Right renal cortex interstitium (tissue), 3 donors: Measurements from ENCODE around the gene HDLBP. TPM values are rescaled to one million over a fixed set of nuclear protein-coding genes. Genes with fewer than 3 reads are reported as not detected.

Experiments used
- DNase-seq, 3 donors: peaks; one replicate each; pipeline ENCODE4 v3.0.0-alpha.2; 2013; ENCODE audit warnings: low read depth in 3 of 3, low spot score in 2 of 3
- polyA plus RNA-seq, 3 donors: library from polyadenylated mRNA; unstranded; fragments of 120-200 nt; gene quantifications; one replicate each; pipeline ENCODE4 v1.2.1, GENCODE V29; 2013; ENCODE audit not compliant: insufficient read length in 3 of 3

Gene HDLBP
- polyA plus RNA-seq, 3 donors, result 325 to 373 (median 355) TPM

DNA sequence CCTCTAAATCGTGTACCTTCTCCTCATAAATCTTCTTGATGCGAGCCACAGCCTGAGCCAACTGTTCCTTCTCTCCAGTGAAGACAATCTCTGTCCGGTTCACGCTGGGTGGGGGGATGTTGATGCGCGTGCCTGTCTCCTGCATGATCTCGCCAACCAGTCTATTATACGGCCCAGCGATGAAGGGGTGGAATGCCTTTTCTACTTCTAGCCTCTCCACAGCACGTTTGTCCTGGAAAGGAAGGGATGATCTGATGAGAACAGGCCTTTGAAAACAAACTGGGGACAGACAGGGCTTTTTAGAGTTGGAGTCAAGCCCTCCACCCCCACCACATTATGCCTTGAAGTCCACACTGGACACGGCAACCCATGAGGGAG, 59.3 kb downstream of the HDLBP start:
- no peak for DNase-seq

DNA sequence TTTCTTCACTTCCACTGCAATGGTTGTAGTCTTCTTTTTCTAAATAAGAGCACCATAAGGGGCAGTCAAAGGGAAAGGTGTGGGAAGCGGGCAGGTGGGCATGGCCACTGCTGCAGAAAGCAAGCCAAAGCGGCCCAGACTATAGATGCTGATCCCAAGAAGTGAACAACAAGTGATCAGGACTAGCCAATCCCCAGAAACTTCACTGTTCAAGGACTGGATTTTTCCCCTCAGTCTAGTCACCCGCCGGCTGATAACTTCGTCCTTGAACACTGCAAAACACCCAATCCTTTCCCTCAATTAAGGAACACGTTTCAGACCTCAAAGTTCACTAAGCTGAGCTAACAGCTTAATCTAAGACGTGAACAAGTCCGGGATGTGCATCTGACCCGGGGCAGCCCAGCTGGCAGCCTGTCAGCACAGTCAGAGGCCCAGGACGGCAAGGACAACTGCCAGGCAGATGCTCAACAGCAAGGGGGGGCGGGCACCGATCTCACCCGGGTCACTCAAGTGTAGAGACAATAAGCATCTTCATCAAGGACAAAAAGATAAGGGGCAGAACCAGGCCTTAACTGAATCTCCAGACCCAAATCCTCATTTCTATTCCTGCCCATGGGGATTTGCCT, 59.8 kb downstream of the HDLBP start:
- no peak for DNase-seq

DNA sequence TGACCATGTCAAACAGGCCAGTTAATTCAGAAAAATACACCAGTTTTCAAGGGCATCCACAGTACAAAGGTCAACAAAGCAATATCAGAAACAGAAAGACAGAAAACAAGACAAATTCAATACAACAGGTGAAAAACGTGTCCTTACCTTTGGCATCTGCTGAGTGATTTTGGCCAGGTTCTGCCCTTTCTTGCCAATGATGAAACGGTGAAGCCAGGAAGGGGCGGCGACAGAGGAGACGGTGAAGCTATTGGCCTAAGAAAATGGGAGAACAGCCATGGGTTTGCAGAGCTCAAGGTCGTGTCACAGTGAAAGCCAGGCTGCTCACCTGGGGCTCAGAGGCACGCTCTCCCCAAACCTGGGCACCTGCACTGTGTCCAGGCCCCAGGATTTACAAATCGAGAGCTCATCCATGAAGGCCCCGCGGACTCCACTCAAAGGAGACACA, 60.5 kb downstream of the HDLBP start:
- no peak for DNase-seq

DNA sequence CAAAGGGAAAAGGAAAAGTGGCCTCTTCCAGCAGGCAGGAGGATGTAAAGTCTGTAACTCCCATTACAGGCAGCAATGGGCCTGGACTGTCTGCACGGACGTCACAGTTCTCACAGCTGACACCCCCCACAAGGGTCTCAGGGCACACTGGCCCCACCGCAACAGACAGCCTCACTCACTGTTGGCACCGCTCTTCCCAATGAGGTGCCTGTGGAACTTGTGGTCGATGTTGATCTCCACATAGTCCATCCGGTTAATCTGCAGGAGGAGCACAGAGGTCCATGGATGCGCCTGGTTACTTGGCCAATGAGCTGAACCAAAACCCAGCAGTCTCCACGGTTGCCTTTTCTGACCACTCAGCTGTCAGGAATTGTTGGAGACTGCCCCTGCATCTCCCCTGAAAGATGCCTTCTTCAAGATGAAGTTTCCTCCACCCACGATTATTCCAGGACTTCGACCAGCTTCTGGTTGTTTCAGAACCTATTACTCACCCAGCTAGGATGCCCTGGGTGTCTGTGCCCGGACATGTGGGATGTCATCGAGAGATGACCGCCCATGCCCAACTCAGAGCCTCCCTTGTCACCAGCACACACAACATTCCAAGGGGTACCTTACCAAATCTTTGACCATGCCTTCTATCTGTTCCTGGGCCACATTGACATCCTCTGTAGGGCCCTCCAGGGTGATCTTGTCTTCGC, 62.5 kb downstream of the HDLBP start:
- no peak for DNase-seq

DNA sequence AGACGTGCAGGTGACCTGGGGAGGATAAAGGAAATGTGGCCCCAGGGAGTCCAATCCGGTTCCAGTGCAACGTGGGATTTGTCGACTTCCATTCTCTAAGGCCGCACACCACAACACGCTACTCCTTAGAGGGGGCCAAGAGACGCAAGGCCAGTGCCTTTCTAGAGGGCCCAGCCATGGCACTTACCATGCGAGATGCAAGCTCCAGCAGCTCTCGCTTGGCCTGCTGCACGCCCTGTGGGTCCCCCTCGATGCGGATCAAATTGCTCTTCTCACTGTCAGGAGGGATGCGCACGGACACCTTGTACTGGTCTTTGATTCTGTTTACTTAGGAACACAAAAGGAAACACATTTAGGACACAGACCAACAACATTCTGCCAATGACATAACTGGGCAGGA, 65.8 kb downstream of the HDLBP start:
- DNase-seq, result no peak

DNA sequence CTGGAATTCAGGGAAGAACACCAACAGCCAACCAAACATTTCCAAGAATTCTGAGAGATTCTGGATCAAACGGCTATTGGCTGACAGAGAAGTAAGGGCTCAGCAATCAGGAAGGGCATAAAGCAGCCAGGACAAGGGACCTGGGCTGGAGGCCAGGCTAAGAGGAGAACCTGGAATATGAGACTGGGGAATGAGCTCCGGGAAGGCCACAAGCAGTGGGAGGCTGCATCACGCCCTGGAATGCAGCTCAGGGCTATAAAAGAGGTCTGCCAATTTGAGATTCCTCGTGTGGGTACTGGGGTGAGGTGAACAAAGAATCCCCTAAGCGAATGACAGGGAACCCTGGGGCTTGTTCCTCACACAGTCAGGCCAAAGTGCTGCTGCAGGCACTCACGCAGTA, 66.6 kb downstream of the HDLBP start:
- no peak for DNase-seq

DNA sequence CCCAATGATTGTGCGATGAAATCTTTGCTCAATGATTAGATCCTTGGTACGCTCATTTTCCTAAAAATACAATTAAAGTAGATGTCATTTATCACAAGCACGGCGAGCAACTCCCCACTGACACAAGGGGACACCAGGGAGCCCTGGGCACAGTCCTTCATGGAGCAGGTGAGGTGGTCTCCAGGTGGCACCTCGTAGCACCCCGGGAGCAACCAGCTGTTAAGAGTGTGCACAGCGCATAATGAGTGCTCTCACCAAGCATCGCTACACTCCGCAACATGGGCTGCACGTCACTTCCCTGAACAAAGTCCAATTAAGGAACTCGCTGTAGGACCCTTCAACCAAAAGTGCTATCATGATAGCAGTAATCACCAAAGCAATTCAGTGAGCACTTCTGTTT, 67.2 kb downstream of the HDLBP start:
- DNase-seq, result no peak

DNA sequence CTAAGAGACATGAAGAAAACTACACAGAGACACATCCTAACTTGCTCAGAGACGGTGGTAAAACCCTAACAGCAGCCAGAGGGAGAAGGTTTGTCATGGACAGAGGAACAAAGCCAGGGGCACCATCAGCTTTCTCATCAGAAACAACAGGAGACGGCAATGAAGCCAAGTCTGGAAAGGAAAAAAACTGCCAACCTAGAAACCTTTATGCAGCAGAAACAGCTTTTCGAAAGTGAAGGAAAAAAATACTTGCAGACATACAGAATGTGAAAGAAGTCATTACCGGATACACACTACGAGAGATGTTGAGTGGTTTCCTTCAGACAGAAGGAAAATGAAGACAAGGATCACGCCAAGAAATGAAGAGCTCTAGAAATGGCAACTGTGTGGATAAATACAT, 71.1 kb downstream of the HDLBP start:
- no peak for DNase-seq

DNA sequence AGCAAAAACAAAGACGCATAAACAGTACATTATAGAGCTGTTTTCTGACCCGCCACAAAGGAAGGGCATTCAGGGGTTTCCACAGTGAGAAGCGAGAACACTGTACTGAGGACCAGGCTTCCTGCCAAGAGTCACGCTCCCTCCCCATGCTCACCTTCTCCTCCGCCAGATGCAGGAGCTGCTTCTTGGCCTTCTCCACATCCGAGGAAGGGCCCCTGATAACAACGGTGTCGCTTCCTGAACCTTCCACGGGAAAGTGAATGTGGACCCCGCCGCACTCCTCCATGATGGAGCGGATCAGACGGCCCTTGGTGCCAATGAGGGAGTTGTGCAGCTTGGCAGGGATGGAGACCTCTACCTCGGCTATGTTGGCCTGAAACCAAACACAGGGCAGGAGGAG, 73.2 kb downstream of the HDLBP start:
- DNase-seq, result no peak

DNA sequence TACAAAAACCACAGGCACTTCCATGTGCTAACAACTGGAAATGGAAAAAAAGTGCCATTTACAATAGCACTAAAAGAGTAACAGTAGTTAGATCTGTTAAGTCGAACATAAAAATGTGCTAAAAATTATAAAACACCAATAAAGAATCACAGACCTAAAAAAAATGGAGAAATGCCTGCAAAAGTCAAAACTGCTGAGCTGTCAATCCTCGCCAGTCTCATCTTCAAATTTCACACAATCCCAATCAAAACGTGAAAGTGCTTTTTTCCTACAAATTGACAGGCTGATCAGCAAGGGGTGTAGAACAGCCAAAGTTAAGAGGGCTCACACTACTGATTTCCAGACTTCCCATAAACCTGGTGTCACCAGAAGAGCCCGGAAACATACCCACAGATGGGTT, 73.8 kb downstream of the HDLBP start:
- no peak for DNase-seq

DNA sequence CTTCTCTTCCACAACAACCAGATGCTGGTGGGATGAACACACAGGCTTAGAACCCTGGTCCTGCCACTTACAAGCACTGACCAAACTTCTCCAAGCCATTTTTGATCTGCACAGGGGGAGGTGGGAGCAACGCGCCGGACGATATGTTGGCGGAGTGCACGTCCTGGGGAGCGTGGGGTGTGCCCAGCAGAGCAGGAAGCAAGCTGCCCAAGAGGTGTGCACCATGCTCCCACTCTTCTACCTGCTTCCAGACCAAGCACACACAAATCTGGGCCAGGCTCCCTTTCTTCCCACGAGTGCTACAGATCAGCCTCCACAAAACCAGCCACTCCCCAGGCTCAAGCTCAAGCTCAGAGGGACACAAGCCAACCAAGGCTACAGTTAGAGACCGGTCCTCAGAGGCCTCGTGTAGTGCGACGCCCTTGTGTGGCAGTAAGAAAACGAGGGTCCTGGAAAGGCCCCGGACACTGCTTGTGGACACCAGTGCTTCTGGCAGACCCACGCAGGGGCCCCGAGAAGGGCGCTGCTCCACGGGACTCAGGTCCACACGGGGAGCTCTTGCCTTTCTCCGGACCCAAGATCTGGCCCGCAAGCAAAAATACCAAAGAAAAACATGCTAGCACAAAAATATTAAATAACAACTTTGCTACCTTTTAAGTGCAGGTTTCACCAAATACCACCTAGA, 75.0 kb downstream of the HDLBP start:
- DNase-seq, result no peak

DNA sequence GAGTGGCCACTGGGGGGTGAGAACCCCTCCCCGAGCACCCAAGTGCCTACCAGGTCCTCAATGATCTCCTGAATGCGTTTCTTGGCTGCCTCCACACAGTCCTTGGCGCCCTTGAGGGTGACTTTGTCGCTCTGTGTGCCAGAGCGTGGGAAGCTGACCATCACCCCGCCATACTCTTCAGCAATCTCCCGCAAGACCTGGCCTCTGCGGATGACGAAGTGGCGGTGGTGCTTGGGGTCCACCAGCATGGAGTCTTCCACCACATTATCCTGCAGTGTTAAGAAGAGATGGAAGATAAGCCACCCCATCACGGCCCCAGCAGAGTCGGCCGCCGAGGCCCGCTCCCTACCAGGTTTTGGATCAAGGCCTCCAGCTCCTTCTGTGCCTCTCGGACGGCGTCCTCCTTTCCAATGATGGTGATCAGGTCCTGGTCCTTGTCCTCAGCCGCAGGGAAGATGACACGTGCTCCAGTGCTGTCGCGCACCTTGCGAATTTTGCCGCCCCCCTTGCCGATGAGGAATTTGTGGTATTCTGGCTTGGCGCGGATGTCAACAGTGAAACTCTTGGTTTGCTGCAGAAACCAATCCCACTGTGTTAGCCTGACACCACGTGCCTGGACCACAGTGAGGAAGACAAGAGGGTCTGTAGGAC, 75.8 kb downstream of the HDLBP start:
- no peak for DNase-seq

DNA sequence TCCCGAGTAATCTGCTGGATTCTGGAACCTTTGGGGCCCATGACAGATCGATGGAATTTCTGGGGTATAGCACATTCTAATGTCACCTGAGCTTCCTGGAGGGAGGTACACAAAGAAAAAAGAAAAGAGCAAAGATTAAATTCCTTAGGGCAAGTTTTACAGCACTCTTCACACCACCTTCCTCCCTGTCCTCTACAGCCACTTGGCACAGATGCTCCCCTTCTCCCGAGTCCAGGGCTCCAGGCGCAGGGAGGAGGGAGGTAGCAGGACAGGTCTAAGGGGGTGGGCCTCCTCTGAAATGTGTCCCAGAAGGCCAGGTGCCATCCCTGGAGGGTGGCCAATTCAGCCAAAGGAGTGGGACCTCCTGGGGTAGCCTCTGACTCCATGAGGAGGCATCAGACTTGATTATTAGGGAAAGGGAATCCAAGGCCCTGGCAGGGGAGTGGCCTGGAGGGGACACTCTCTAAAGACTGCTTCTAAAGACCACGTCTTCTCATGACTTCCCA, 76.7 kb downstream of the HDLBP start:
- DNase-seq, result no peak

DNA sequence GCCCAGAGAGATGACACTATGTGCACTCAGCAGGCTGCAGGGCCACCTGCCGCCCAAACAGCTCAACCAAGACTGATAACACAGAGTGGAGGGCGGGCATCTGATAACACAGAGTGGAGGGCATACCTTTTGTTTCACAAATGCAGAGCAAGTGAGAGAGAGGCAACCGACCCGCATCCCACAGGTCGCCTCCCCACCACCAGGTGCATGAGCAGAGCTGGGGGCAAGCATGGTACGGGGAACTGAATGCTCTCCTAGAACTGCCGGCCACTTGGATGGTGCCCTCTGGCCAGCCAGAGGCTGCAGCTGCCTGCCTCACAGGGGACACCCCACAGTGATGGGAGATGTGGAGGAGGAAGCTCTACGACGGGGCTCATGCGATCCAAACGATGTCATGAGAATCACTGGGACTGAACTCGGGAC, 77.5 kb downstream of the HDLBP start:
- no peak for DNase-seq

DNA sequence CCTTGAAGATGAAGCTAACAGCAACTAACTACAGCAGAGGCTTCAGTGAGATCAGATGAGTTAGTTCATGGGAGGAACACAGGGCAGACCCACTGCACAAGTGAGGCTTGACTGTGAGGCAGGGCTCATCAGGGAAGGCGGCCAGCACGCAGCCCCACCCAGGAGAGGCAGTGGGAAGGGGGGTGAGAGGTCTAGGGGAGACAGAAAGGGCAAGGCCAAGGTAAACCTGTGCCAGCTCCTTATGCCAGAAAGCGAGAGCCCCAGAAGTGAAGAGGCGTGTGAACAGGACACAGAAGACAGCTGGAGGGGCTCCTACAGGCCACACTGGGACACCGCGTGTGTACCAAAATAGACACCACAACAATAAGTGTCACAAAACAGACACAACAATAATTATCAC, 78.4 kb downstream of the HDLBP start:
- DNase-seq, result no peak

DNA sequence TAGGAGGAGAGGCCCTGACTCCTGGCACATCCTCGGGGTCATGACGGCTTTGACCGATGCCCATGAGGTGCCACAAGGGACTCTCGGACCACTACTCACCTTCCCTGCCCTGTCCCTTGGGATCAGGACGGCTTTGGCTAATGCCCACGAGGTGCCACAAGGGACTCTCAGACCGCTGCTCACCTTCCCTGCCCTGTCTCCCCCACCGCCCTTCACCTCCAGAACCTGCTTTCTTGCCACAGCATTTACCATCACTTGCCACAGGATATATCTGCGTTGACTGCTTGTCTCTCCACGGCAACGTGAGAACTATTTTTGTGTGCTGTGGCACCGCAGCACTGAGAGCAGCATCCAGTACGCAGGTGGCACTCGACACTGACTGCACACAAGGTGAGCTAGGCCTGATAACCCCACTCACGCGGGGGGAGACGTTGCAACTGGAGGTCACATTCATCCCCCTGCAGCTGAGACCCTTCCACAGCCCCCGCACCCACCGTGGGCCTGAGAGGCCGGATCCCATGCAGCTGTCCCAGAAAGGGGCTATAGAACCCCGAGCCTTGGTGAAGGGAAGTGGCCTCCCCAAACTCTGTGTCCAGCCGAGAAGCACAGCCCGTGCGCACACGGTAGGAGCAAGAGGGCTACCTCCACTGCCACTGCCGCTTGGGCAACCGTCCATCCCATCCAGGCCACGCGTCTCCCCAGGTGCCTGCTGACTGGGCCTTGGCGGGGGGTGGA, 79.4 kb downstream of the HDLBP start:
- no peak for DNase-seq

DNA sequence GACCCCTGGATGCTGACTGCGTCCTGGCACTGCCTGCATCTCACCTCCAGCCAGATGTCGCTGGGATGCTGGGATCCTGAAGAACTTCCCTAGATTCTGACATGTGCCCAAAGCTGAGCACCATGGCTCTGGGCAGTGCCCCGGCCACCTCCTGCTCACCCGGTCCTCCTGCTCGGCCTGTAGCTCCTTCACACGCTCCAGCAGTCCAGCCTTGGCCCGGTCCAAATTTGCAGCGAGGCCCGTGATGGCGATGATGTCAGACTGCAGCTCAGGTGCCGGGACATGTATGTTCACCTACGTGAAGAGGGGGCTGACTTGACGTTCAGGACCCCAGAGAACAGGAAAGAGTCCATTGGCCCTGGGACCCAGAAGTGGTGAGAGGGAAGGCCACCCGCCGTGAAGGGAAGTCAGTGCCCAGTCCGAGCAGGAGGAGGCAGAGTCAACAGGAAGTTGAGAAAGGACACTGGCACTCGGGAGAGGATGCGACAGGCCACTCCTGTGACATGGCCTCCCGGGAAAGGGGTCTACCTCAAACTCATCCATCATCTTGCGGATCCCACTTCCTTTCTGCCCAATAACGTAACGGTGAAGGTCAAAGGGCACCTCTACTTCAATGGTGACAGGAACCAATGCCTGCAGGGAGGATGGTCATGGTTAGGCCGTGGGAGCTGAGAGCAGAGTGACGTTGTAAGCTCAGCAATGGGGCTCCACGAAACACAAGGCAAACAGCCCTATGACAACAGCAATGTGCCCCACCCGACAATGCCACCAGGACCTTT, 80.3 kb downstream of the HDLBP start:
- no peak for DNase-seq

DNA sequence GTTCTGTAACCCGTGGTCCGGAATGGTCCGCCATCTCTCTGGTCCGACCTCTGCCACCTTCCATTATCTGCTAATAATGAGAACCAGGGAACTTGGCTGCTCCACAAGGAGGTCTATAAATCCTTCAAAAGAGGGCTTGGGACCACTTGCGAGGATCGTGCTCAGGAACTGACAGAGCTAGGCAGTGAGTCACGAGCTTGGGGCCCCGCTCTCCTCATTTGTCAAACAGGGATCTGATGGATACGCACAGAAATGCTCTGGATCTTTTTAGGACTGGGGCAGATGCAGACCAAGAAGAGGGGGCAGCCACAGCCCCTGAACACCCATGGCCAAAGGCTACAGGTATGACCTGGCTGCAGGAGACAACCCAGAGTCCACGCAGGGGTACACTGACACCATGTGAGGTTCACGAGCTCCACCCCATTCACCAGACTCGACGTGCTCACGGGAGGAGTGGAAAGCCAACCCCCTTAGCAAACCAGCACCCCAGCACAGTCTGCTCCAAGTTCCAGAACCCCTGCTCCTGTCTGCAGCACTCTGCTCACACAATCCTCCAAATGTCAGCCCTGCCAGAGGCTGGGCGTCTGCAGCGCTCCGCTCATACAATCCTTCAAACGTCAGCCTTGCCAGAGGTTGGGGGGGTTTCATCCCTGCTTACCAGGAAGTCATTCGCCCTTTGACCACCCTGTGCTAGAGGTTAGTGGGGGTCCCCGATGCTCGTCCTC, 81.2 kb downstream of the HDLBP start:
- DNase-seq, result no peak
